Prostate gland (tissue), 2 donors: Measurements from ENCODE around the gene TMEM178A. TPM values are rescaled to one million over a fixed set of nuclear protein-coding genes. Genes with fewer than 3 reads are reported as not detected.
A peak's percentile ranks its signal among the peaks of the same experiment; 100 is the strongest.

ENCODE experiments used
- DNase-seq: peaks from one replicate; pipeline ENCODE4 v3.0.0-alpha.2; 2019; ENCODE audit warnings: low spot score
- H3K27ac ChIP-seq, 2 donors: fragments of 200-600 bp; sonication (generic); 2 replicates each; pipeline ENCODE4 v1.5.1; 2017 to 2019
- H3K27me3 ChIP-seq: fragments of 200-600 bp; sonication (generic); replicated peaks from 2 replicates; pipeline ENCODE4 v1.5.1; 2019; ENCODE audit not compliant: insufficient read depth
- H3K36me3 ChIP-seq, 2 donors: fragments of 200-600 bp; sonication (generic); 1 replicate in 1 of 2; 2 replicates in 1 of 2; pipeline versions ENCODE4 v1.5.1 to v1.8.1; 2017 to 2019
- H3K4me1 ChIP-seq: fragments of 200-600 bp; sonication (generic); replicated peaks from 2 replicates; pipeline ENCODE4 v1.5.1; 2019
- H3K4me3 ChIP-seq, 2 donors: fragments of 200-600 bp; sonication (generic); 2 replicates each; pipeline ENCODE4 v1.5.1; 2017 to 2019
- H3K9me3 ChIP-seq: fragments of 200-600 bp; sonication (generic); 2 replicates; pipeline ENCODE4 v1.5.1; 2017
- CTCF ChIP-seq, 4 experiments: fragments of 200-600 bp in 2 of 4; fragments of 450-650 bp in 2 of 4; sonication (generic) in 2 of 4; IDR thresholded peaks; 1 replicate in 3 of 4; 2 replicates in 1 of 4; pipeline ENCODE4 v1.5.1; 2016 to 2019; ENCODE audit warnings: antibody characterized with exemption in 4 of 4, mild to moderate bottlenecking in 2 of 4, moderate library complexity in 2 of 4
- POLR2A ChIP-seq: fragments of 450-650 bp; IDR thresholded peaks from one replicate; pipeline ENCODE4 v1.6.1; 2016; ENCODE audit warnings: antibody characterized with exemption, mild to moderate bottlenecking
- POLR2AphosphoS5 ChIP-seq: sonication (generic); formaldehyde crosslinking; IDR thresholded peaks from one replicate; pipeline ENCODE4 v1.6.1; 2017; ENCODE audit warnings: antibody characterized with exemption
- WGBS: methylation state at CpG from one replicate; pipeline ENCODE4 v1.1.5; 2018; 5-methylcytosine and 5-hydroxymethylcytosine counted together
- intact Hi-C: fragments of 100-400 bp; cut with DNase I; formaldehyde crosslinking; loops from one replicate; pipeline ENCODE4 v1.14.2; 2022
- total RNA-seq, 2 donors: library from RNA; depleted of rRNA; stranded (reverse); fragments of >200 nt; gene quantifications; one replicate each; pipeline ENCODE4 v1.1.0, GENCODE V29; 2016

Gene TMEM178A
- 1 to 10 TPM; 2.6 to 6.9 TPM for total RNA-seq

- H3K4me1 ChIP-seq = no peaks in the 10 kb centered on the region
- no peak within 1 kb of the TSS for H3K27ac ChIP-seq
- no peak for DNase-seq
- no peaks in the 10 kb centered on the region for H3K27me3 ChIP-seq
- under 1% methylated on average over 47 of the region's 90 CpGs for WGBS
- intact Hi-C loops = no loop called here
- H3K36me3 ChIP-seq = no peaks in the 10 kb centered on the region
- TF ChIP-seq POLR2AphosphoS5 (no peak), POLR2A (no peak), CTCF (IDR thresholded peaks at IDR 0.05) (no peak)
- no peaks in the 10 kb centered on the region for H3K9me3 ChIP-seq
- peak within 1 kb of the TSS; percentile 49 to 55 for H3K4me3 ChIP-seq
Observed at GRCh38 chr2:39665811-39666490, at the start of gene TMEM178A. Gene TMEM178A (plus strand): TSS chr2:39665917. CDS start chr2:39665975, 58 bp downstream.

- no peaks in the 10 kb centered on the region for H3K36me3 ChIP-seq
- no peak for TF ChIP-seq CTCF (IDR thresholded peaks at IDR 0.05)
- TF ChIP-seq POLR2AphosphoS5 = no peak
- no peak for TF ChIP-seq POLR2A
- 85% methylated on average over 1 of the region's 1 CpG for WGBS
- no peak overlapping the region for H3K27ac ChIP-seq
- no peaks in the 10 kb centered on the region for H3K4me1 ChIP-seq
- H3K9me3 ChIP-seq = no peaks in the 10 kb centered on the region
- H3K4me3 ChIP-seq = no peak overlapping the region
- DNase-seq = no peak
- intact Hi-C loops = no loop called here
- H3K27me3 ChIP-seq = no peaks in the 10 kb centered on the region
Observed at GRCh38 chr2:39618236-39618635, 47.5 kb upstream of the TMEM178A start.

GRCh38 chr2:39618736-39619135 lies 47.0 kb upstream of the TMEM178A start:
- 93% methylated on average over 2 of the region's 2 CpGs for WGBS
- TF ChIP-seq POLR2AphosphoS5 = no peak
- no peak for TF ChIP-seq POLR2A
- TF ChIP-seq CTCF (IDR thresholded peaks at IDR 0.05) = no peak
- intact Hi-C loops = no loop called here

GRCh38 chr2:39620067-39620466 lies 45.6 kb upstream of the TMEM178A start:
- no peaks in the 10 kb centered on the region for H3K4me1 ChIP-seq
- no peaks in the 10 kb centered on the region for H3K36me3 ChIP-seq
- TF ChIP-seq POLR2AphosphoS5 (no peak), CTCF (IDR thresholded peaks at IDR 0.05) (no peak), POLR2A (no peak)
- 11% methylated on average over 6 of the region's 6 CpGs for WGBS
- no peak overlapping the region for H3K4me3 ChIP-seq
- no peaks in the 10 kb centered on the region for H3K27me3 ChIP-seq
- intact Hi-C loops = no loop called here
- no peaks in the 10 kb centered on the region for H3K9me3 ChIP-seq
- peak; percentile 22 for DNase-seq
- no peak overlapping the region for H3K27ac ChIP-seq

More at GRCh38 chr2:39618736-39619135, 47.0 kb upstream of the TMEM178A start:
- Histone ChIP-seq H3K36me3 (no peaks in the 10 kb centered on the region), H3K9me3 (no peaks in the 10 kb centered on the region), H3K4me3 (no peak overlapping the region), H3K27me3 (no peaks in the 10 kb centered on the region), H3K4me1 (no peaks in the 10 kb centered on the region), H3K27ac (no peak overlapping the region)
- DNase-seq = no peak

- DNase-seq = no peak
- WGBS = 93% methylated on average over 2 of the region's 2 CpGs
- Histone ChIP-seq H3K9me3 (no peaks in the 10 kb centered on the region), H3K27me3 (no peaks in the 10 kb centered on the region), H3K4me3 (no peak overlapping the region), H3K4me1 (no peaks in the 10 kb centered on the region), H3K27ac (no peak overlapping the region), H3K36me3 (no peaks in the 10 kb centered on the region)
- TF ChIP-seq CTCF (IDR thresholded peaks at IDR 0.05) (no peak), POLR2A (no peak), POLR2AphosphoS5 (no peak)
- intact Hi-C loops = no loop called here
Observed at GRCh38 chr2:39621596-39621995, 44.1 kb upstream of the TMEM178A start.
